ENCODE results near the gene TMEM163.

GRCh38 chr2:134677856-134678756 lies 40.7 kb downstream of the TMEM163 start:
- TF ChIP-seq, protein P1, sequence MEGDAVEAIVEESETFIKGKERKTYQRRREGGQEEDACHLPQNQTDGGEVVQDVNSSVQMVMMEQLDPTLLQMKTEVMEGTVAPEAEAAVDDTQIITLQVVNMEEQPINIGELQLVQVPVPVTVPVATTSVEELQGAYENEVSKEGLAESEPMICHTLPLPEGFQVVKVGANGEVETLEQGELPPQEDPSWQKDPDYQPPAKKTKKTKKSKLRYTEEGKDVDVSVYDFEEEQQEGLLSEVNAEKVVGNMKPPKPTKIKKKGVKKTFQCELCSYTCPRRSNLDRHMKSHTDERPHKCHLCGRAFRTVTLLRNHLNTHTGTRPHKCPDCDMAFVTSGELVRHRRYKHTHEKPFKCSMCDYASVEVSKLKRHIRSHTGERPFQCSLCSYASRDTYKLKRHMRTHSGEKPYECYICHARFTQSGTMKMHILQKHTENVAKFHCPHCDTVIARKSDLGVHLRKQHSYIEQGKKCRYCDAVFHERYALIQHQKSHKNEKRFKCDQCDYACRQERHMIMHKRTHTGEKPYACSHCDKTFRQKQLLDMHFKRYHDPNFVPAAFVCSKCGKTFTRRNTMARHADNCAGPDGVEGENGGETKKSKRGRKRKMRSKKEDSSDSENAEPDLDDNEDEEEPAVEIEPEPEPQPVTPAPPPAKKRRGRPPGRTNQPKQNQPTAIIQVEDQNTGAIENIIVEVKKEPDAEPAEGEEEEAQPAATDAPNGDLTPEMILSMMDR (IDR thresholded peaks at IDR 0.05): no peak
- TF ChIP-seq POLR2A (IDR thresholded peaks at IDR 0.05; ENCODE audit: low read depth): no peak

All from esophagus muscularis mucosa (tissue), 3 donors.